HG03575 (cell line): ENCODE data around the gene FXN.
"Not testable (repeated sequence)": the region's sequence is repeated elsewhere in the genome, so short reads cannot be mapped to it uniquely, and the experiment has no call there.

Experiments used
- ATAC-seq: cut with Tn5 transposase; IDR thresholded peaks from one replicate; pipeline ENCODE4 v1.9.1; 2021; ENCODE audit not compliant: unreplicated experiment, insufficient number of reproducible peaks, low FRiP score; ENCODE audit errors: extremely low read depth

FXN gene

DNA sequence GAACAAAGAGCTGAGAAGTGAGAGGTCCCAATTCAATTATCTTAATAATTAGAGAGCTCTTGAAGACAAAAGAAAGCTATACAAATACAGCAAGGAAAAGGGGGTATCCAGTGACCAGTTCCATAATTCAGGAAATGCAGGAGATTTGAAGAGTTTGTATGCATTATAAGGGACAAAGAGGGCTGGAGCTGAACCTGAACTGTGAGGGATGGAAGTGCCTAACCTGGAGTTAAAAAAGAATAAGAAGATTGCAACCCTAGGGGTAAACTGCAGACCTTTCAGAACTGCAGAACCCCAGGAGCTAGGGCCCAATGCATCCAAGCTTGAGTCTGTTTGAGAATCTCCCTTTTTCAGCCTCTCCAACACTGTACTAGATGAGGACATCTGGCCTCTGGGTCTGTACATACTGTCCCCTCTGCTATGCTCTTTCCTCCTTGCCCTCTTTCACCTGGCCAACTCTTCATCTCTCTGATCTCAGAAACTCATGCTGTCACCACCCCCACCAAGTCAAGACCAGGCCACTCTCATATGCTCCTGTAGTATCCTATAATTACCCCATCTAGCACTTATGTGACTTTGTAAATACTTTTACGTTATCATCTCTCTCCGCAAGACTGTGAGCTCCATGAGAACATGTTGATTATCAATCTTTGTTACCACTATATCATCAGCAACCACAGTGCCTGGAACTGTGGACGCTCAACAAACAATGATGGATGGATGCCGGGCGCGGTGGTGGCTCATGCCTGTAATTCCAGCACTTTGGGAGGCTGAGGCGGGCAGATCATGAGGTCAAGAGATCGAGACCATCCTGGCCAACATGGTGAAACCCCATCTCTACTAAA is 15.0 kb upstream of the FXN start:
- ATAC-seq = no peak

DNA sequence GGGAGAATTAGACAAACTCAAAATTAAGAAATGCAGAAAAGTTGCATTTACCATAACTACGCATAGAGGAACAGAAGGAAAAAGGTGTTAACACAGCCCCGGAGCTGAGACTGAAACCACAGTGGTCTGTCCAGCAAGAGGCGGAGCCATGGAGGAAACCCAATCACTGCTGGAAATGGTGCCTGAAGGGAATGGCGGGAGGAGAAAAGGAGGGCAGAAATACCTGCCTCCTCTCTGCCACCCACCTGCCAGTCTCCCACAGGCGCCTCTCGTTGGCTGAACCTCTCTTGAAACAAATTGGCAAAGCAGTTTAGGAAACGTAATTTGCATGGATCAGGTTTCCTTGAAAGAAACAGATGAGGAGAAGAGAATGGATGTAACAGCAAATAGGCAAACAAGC is 11.9 kb upstream of the FXN start:
- no peak for ATAC-seq

DNA sequence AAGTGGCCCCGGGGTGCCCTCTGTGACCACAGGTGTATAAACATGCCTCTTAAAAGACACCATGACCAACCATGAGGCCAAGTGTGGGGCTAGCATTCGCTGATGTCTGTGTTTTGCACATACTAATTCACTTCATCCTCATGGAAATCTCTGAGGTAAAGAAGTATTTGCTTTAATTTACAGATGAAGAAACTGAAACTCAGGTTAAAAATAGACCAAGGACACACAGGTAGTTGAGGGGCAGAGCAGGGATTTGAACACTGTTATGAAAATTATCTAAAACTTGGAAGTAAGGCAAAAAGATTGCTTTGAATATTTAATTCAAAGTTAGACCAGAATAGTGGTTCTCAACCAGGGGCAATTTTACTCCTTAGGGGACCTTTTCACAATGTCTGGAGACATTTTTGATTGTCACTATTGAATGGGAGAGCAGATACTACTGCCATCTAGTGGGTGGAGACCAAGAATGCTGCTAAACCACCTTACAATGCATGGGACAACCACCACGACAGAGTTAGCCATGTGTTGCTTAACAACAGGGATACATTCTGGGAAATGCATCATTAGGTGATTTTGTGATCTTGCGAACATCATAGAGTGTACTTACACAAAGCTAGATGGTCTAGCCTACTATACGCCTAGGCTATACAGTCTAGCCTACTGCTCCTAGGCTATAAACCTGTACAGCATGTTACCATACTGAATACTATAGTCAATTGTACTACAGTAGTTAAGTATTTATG is 8.0 kb upstream of the FXN start:
- ATAC-seq = no peak

DNA sequence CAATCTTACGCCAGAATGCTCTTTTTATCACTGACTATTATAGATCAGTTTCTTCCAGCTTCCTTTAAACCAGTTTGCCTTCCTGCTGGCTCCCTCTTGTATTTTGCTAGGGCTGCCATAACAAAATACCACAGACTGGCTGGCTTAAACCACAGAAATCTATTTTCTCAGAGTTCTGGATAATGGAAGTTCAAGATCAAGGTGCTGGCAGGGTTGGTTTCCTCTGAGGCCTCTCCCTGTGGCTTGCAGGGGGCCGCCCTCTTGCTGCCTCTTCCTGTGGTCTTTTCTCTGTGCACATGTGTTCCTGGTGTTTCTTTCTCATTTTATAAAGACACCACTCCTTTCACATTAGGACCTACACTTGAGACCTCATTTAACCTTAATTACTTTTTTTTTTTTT is 6.8 kb upstream of the FXN start:
- ATAC-seq = no peak

DNA sequence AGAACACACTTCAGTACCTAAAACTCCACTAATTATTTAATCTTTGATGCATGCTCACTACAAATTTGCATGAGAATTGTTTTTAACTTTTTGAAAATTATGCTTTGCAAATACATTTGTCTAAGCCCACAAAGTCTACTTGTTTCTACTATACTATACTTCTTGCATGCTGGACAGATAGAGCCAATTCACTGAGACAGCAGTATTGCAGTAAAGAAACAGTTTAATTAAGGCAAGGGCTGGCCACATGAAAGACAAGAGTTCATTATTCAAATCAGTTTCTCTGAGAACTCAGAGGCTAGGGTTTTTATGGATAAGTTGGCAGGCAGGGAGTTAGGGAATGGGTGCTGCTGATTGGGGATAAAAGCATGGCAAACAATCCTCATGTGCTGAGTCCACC is 6.0 kb upstream of the FXN start:
- no peak for ATAC-seq

DNA sequence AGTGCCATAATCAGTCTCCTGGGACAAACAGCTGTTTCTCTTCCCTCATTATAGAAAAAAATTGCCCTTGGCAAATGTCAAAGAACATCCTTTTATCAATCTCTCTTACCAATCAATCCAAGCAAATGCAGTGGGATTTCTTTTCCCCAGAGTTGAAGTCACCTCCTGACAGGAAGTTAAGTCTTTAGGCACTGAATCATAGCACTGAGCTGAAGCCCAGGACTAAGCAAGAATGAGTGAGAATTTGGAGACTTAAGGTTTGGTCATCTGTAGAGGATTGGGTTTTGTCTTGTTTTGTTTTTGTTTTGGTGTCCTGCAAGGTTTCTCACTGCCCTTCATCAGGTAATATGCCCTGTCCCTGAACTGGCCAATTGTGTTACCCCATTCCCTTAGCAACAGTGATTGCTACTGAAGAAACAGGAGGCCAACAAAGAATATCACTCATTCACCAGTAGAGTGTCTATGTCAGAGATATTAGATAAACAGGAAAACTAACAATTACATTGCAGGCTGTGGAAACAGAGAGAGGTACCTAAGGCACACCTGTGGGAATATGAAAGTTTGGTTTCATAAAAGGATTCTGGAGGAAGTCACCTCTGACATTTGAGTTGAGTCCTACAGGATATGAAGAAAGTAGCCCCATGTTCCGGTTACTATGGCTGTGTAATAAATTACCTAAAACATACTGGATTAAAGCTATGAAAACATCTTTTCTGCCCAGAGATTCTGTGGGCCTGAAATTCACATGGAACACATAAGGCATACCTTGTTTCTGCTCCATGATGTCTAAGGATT is 4.5 kb upstream of the FXN start:
- no peak for ATAC-seq

DNA sequence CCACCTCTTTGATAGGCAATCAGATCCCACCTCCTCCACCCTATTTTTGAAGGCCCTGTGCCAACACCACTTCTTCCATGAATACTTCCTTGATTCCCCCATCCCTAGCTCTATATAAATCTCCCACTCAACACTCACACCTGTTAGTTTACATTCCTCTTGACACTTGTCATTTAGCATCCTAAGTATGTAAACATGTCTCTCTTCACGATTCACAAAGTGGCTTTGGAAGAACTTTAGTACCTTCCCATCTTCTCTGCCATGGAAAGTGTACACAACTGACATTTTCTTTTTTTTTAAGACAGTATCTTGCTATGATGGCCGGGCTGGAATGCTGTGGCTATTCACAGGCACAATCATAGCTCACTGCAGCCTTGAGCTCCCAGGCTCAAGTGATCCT is 1.5 kb upstream of the FXN start:
- ATAC-seq = no peak

DNA sequence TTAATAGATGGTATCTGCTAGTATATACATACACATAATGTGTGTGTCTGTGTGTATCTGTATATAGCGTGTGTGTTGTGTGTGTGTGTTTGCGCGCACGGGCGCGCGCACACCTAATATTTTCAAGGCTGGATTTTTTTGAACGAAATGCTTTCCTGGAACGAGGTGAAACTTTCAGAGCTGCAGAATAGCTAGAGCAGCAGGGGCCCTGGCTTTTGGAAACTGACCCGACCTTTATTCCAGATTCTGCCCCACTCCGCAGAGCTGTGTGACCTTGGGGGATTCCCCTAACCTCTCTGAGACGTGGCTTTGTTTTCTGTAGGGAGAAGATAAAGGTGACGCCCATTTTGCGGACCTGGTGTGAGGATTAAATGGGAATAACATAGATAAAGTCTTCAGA is 757 bp downstream of the FXN start:
- ATAC-seq = no peak

DNA sequence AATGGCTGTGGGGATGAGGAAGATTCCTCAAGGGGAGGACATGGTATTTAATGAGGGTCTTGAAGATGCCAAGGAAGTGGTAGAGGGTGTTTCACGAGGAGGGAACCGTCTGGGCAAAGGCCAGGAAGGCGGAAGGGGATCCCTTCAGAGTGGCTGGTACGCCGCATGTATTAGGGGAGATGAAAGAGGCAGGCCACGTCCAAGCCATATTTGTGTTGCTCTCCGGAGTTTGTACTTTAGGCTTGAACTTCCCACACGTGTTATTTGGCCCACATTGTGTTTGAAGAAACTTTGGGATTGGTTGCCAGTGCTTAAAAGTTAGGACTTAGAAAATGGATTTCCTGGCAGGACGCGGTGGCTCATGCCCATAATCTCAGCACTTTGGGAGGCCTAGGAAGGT is 1.2 kb downstream of the FXN start:
- no peak for ATAC-seq

DNA sequence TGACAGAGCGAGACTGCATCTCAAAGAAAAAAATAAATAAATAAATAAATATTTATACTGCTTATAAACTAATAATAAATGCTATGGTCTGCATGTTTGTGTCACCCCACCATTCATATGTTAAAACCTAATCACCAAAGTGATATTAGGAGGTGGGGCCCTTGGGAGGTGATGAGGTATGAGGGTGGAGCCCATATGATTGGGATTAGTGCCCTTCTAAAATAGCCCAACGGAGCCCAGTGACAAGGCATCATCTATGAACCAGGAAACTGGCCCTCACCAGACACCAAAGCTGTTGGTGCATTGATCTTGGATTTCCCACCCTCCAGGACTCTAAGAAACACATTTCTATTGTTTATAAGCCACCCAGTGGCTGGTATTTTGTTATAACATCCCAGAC is 5.1 kb downstream of the FXN start:
- no peak for ATAC-seq

DNA sequence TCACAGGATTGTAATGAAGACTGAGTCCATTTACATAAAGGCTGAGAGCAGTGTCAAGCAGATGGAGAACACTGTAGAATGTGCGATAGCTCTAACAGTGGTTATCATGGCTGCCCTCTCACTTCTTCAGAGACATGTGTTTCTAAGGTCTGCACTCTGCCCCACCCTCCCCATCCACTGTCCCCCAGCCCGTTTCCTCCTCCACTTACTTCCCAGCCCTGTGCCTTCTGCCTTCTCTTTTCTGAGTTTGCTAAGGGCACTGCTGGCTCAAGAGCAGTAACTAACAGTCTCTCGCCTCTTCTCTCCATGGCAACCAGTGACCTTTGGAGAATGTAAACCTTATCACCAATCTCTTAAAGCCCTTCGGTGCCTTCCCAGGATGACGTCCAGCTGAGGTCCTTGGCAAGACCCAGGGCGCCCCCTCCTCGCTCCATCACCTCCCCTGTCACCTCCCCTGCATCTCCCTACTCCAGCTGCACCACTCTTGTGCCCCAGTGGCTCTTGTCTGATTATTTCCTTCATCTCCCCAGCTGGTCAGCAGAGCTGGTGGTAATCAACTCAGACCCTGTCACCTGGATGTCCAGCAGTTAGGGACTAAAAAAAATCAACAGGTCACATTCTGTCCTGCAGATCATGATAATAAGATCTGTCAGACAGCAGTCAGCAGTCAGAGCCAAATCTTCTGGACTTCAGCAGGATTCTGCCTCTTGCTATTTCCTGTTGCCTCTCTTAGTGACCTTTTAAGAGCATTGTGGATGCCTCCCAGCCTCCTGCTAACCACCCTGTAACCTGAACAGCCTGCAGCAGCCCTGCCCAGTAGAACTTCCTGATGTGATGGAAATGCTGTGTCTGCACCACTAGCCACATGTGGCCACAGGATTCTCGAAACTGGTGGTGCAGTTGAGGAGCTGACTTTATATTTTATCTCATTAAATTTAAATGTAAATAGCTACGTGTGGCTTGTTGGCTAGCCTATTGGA is 9.0 kb downstream of the FXN start:
- ATAC-seq = no peak

DNA sequence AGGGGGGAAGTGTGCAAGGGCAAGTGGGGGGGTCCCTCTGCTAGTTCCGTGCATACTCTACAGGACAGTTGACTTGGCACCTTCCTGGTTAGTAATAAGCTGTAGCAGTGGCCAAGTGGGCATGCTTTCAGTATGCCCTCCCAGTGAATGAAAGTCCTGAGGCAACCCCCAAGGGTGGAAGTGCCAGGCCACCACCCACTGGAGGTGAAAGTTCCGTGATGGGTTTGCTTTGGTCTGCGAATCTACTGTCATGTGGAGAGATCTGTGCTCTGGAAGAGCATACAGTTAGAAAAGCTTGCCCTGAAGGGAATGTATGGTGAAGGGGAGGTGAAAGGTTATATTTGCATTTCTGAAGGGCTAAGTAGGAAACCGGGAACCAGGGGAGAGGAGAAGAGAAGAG is 10.3 kb downstream of the FXN start:
- ATAC-seq = no peak

DNA sequence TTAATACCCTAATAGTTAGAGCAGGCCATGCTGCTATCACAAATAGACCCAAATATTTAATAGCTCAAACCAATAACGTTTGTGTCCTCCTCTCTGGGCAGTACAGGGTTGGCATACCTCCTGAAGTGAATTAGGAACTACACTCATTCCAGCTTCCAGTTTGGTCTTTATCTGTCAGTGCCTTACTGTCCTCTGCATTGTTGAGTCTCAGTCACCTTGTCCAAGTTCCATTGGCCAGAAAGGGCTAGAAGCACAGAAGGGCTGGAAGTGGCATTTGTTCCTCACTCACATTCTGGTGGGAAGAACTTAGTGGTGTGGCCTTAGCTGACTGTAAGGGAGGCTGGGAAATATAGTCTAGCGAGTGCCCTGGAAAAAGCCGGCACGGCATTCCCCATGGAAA is 11.2 kb downstream of the FXN start:
- ATAC-seq = no peak

DNA sequence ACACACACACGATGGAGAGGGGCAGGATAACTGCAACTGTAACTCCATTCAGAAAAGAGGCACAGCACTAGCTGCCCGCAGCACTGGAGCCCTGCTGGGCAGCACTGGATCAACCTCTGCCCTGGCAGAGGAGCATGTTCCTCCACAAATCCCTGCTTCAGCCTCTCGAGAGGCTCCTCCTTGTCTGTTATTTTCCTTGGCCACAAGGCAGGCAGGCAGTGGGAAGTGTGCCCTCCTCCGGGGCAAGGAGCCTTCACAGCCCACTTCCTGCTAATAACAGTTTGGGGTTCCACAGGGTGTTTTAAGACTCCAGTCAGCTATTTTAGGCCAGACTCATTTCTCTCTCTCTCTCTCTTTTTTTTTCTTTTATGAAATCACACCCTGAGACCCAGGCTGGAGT is 11.8 kb downstream of the FXN start:
- no peak for ATAC-seq

DNA sequence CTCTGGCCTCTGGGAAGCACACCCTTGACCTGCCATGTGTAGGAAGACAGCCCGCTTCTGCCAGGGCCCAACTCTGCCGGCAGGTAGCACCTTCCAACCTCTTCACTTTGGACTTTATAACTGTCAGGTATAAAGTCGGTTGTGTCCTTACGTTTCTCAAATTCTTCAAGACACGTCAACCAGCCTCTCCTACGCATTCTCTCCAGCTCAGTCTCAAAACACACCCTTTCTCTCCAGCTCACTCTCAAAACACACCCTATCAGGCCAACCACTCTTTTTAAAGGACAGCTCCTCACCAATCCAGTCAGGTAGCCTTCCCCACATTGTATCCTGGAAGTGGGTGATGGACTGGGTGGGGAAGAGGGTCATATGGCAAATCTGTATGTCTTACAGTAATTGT is 13.5 kb downstream of the FXN start:
- no peak for ATAC-seq

DNA sequence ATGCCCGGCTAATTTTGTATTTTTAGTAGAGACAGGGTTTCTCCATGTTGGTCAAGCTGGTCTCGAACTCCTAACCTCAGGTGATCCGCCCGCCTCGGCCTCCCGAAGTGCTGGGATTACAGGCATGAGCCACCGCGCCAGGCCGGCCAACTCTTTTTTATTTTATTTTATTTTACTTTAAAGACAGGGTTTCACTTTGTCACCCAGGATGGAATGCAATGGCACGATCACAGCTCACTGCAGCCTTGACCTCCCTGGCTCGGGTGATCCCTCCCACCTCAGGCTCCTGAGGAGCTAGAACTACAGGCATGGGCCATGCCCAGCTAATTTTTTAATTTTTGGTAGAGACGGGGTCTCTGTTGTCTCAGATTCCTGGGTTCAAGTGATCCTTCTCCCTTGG is 15.4 kb downstream of the FXN start:
- ATAC-seq = not testable (repeated sequence)

DNA sequence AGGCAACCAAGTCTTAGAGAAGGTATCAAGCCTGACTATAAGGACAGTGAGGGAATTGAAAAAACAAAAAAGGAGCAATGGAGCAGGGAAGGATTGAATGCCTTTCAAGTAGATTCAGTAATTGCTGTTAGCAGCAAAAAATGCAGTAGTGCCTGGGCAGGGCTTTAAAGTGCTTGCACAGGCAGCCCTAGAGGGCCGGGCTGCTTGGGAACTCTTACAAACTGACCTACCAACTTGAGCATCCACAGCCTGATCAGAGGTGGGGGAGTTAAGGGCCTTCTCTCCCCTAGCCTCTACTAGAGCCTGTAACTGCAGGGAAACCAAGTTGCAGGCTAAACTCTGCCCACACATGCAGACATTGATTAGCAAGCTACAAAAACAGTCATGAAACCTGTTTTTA is 19.4 kb downstream of the FXN start:
- no peak for ATAC-seq

DNA sequence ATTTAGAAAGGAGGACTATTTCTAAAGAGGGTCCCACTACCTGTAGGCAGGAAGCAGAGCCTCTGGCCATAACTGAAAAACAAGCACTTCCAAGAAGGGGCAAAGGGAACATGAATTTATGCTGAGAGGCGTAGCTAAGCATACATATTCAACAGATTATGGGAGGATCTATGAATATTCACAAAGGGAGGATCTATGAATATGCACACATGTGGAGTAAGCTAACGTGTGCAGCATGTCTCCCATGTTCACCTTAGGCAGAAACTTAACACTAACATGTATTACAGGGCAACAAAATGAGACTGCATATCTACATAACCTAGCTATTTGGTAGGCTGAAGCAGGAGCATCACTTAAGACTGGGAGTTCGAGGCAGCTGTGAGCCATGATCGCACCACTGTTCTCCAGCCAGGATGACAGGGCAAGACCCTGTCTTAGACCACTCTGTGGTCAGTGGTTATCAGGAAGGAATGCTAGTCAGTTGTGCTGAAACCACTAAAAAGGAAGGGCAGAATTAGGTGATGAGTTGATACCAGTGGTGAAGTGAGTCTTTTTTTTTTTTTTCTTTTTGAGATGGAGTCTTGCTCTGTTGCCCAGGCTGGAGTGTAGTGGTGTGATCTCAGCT is 20.8 kb downstream of the FXN start:
- no peak for ATAC-seq
